NCI-H2029 treated with DMSO at 0.1 percent for 48 hours (cell line): ENCODE measurements around the gene RPUSD3.

Experiments used
- DNase-seq: peaks from one replicate; lab custom pipeline; 2025; lab: John Stamatoyannopoulos, UW

Gene RPUSD3

DNA sequence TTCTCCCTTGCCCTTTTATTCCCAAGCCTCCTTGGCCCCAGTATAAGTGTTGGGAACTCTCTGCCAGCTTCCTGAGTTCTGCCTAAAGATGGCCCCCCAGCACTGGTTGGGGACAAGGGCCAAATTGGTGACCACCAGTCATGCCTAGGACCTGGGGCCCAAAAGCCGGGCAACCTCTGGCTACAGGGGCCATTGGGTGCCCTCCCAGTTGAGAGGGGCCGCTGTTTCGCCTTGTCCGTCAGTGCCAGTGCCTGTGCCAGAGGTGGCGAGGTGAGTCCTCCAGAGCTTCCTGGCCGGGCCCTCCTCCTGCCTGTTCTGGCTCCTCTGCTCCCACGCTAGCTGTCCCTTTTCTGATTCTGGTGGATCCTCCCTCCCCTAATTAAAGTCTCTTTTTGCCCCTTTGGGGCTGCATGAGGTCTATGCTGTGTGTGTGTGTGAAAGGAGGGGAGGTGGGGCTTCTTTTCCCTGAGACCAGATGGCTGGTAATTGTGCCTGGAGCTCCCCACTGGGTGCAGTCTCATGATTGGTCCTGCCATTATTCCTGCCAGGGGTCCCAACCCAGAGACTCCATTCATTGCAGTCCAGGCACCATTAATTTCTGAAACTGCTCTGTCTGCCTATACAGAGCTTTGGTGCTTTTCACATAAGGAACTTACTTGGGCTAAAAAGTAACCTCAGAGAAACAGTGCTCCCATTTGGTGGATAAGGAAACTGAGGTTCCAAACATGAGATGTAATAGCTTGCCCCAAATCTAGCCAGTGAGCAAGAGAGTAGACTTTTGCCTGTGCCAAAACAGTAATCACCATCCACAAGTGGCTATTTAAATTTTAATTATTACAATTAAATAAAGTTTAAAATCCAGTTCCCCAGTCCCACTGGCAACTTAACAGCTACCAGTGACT is 36.9 kb downstream of the RPUSD3 start:
- DNase-seq: no peak

DNA sequence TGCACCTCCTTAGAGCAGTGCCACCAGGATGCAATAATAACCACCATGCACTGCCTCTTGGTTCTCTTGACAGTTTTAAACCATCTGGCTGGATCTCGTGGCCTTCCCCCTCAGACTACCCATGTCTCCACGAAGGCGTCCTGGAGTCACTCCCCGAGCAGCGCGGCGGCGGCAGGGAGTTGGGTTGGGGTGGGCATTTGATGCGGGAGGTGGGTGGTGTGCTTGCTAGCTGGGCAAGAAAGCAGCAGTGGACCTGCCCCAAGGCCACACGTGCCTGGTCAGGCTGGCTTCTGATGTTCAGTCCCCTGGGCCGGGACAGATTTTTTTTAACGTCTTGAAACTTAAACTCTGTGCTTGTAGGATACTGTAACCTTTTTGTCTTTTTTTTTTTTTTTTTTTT is 37.7 kb downstream of the RPUSD3 start:
- DNase-seq: no peak

DNA sequence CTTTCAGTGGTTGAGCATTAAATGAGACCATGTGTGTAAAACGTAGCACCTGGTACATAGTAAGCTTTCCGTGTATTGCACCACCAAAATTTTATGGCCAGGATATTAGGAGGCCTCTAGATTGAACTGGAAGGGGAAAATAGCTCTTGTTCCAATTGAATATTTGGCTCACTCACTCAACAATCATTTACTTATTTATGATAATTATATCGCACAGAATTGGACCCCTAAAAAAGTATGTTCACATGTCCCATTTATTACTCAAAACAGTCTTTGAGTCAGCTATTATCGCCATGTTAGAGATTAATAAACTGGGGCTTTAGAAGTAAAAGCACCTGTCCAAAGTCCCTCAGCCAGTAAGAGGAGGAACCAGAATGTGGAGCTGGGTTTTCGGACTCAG is 38.8 kb downstream of the RPUSD3 start:
- DNase-seq: no peak

DNA sequence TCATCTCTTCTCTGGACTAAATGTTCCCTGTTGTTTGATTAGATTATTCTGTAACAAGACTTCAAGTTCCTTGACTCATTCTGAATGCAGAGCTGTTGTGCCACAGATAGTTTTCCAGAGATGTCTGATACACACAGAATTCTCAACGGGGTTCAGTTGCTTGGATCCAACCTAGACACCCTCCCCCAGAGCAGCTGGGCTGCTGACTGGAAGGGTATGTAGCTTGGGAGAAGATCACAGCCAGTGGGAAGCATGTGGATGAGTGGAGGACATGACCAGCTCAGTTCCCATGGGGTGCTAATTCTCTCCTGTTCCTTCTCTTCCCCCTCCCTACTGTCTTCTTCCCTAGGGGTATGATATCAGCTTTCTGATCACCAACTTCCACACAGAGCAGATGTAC is 40.3 kb downstream of the RPUSD3 start:
- no peak for DNase-seq

DNA sequence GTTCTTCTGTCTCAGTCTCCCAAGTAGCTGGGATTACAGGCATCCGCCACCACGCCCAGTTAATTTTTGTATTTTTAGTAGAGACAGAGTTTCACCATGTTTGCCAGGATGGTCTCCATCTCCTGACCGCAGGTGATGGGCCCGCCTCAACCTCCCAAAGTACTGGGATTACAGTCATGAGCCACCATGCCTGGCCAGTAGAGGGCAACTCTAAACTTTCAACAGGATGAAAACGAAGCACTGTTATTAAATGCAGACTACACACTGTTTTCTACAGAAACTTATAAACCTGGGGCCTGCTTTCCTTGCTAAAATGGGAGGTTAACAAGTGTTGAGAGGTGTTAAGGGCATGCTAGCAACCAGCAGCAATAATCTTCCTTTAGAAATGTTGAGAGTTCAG is 43.3 kb downstream of the RPUSD3 start:
- no peak for DNase-seq

DNA sequence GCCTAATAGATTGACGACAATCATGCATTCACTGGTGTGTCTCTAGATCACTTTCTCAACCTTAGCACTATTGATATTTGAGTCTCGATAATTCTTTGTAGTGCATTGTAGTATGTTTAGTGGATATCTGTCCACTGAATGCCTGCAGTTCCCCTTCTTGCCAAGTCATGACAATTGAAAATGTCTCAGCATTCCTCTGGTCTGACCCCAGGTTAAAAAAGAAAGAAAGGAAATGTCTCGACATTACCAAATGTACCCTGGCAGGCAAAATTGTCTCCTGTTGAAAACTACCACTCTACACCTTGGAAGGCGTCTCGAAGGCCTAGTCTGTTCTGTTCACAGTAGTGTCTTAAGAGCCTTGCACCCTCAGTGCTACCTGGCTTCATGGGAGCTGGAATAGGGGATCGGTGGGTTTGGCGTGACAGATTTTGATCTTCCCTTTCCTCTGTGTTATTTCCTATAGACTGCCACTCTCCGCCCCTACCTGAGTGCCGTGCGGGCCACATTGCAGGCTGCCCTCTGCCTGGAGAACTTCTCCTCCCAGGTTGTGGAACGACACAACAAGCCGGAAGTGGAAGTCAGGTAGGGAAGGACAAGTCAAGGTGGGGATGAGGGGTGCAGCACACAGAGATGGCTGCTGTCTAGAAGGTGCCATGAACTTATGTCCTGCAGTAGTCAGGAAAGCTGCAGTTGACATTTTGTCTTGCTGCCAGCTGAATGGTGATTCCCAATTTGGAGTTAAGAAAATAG is 46.4 kb downstream of the RPUSD3 start:
- DNase-seq: no peak

DNA sequence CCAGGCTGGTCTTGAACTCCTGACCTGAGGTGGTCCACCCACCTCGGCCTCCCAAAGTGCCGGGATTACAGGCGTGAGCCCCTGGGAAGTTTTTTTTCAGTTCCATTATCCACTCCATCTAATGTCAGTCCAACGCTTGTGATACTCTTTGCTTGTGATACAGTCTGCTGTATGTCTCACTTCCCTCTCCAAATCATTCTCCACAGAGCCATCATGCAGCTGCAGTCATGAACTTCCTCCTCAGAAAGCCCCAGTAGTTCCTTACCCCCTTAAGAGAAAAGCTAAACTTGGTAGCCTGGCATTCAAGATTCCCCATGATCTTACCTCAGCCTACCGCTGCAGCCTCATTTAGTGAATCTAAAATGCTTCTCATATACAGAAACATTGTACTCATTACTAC is 48.6 kb downstream of the RPUSD3 start:
- no peak for DNase-seq

DNA sequence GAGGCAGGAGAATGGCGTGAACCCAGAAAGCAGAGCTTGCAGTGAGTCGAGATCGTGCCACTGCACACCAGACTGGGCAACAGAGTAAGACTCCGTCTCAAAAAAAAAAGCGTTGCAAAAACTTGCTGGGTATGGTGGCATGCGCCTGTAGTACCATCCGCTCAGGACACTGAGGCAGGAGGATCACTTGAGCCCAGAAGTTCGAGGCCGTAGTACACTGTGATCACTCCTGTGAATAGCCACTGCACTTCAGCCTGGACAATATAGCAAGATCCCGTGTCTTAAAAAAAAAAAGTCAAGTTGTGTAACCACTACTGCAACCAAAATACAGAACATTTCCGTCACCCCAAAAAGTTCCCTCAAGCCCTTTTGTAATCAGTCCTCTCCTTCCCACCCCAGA is 49.4 kb downstream of the RPUSD3 start:
- no peak for DNase-seq

DNA sequence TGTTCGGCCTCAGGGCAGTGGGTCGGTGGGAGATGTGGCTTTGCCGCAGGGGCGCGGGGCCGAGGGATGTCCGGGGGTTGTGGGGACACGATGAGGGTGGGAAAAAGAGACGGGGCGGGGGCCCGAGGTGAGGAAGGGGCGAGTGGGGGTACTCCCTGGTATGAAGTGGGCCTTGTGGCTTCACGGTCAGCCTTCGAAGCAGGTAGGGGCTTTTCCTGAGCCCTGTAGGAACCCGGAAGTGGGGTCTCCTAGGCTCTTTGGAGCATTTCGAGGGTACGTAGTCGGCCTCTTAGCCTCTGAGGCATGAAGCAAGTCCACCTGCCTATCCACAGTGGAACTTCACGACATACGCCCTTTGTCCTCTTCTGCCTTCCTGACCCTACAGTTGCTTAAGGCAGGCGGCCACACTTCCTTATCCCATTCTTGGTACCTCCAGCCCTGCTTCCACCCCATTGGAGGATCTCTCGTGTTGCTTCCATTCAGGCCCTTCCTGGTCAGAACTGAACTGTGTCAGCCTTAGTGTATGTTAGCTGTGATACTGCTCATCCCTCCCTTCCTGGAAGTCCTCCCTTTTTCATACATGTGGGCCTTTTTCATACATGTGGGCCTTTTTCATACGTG is 50.5 kb downstream of the RPUSD3 start:
- no peak for DNase-seq

DNA sequence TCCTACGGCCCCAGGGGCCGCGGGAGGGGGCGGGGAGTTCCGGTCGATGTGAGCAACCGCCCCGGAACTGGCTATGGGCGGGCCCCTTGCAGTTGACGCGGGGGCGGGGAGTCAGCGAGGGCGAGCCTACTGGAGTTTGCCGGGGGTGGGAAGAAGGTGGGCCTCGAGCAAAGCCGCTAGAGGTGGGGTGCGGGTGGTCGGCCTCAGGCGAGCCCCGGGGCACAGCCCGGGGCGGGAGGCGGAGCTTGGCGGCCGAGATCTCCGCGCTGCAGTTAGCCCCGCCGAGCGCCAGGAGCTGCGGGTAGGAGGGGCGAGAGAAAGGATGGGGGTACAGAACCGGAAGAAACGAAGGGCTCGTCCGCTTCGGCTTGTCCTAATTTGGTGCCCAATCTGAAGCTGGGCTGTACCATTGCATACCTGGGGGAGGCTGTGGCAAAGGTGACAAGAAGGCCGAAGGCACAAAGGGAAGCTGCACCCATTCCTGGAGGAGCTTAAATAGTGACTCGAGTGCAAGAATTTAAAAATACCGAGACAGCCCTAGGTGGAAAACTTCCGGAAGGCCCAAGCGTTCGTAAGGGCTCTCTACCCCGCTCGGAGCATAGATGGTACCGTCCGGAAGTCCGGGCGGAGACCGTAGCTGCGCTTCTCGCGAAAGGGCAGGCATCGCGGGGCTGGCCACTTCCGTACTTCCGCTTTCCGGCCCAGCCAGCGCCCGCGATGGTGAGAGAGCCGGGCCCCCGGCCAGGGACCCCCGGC is 51.2 kb downstream of the RPUSD3 start, which contains the start of the genes ARPC4 and TADA3:
Gene ARPC4, plus strand, starts transcription at position 678 of the 756 bp plus-strand sequence. Its CDS starts 40 bp downstream, at position 718.
Gene TADA3, minus strand, starts transcription at position 69 of the 756 bp plus-strand sequence. CDS start 1,007 bp downstream, outside the sequence.
- peak; percentile 99 for DNase-seq

DNA sequence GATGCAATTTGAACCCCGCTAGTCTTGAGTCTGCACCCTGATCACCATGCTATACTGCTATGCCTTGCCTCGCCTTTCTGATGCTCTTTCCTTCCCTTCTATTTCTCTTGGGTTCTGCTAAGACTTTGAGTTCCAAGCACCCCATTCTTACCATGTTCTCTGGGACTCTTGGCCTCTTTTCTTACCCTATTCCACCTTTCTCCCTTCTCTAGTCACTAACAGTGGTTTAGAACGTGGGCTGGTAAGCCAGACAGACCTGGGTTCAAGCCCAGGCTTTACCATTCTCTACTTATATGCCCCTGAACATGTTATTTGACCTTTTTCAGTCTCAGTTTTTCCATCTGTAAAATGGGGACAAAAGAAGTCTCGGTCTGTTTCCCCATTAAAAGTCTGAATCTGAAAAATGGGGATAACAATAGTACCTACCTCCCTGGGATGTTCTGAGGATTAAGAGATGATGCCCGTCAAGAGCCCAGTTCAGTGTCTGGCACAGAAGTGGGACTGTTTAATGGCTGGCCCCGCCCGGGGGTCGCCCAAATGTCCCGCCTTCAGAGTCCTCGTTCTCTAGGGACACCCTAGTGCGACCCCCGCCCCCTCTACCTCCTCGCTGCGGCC is 51.9 kb downstream of the RPUSD3 start:
- no peak for DNase-seq

DNA sequence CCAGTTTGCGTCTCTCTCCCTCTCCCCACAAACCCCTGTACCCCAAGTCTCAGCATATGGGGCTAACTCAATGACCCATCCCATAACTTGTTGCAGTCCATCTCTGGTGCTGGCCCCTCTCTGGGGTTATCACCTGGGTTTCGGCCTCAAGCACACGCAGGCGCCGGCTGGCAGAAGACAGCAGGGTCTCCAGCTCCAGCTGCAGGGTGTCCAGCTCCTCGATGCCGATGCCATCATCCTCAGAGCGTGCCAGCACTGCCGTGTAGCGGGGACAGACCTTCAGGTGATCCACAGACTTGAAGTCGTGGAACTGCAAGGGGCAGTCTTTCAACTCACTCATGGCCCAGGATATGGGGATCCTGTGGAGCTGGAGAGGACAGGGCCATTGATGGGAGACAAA is 52.7 kb downstream of the RPUSD3 start:
- no peak for DNase-seq
